ENCODE measurements around the gene CWC27. TPM values are rescaled to one million over a fixed set of nuclear protein-coding genes. Genes with fewer than 3 reads are reported as not detected.

Gene CWC27
- total RNA-seq, 2 experiments from 2014 or later = 33.6 to 39.7 TPM

DNA sequence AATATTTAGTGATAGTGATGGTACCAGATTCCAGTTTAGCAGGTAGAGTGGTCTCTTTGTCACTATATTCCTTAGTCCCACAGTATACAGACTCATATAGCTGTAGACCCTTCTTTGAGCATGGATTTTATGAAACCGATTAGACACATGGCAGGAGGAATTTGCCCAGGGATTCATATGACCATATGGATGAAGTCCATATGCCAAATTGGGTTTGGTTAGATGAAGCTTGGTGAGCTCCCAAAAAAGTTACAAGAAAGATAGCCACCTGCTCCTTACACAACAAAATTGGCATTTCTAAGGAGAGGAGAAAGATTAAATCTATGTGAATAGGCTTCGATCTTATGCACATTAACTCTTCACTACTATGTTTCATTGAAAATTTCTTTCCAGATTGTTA, 211.4 kb downstream of the CWC27 start:
- Mint-ChIP-seq H3K36me3 (peaks cover 14% of the 10 kb centered on the region), H3K27me3 (no peaks in the 10 kb centered on the region), H3K4me1 (peaks cover 2% of the 10 kb centered on the region), H3K9me3 (no peaks in the 10 kb centered on the region), H3K4me3 (no peak overlapping the region), H3K27ac (no peak overlapping the region)
- no peak for DNase-seq

DNA sequence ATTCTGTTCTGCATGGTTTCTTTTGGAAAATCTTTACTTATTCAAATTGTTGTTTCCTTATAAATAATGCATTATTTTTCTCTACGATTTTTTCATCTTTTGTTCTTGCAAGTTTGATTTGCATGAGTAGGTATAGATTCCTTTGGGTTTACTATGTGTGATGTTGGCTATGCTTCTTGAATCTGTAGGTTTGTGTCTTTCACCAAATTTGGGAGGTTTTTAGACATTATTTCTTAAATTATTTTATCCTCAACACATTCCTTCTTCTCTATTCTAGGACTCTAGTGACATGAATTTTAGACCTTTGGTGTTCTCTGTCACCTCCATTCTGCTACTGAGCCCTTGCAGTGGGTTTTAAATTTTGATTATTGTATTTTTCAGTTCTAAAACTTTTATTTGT, 219.0 kb downstream of the CWC27 start:
- no peaks in the 10 kb centered on the region for H3K27me3 Mint-ChIP-seq
- H3K9me3 Mint-ChIP-seq = peaks cover 5% of the 10 kb centered on the region
- H3K4me3 Mint-ChIP-seq = no peak overlapping the region
- DNase-seq = no peak
- no peak overlapping the region for H3K27ac Mint-ChIP-seq
- H3K36me3 Mint-ChIP-seq = peaks cover 37% of the 10 kb centered on the region
- peaks cover 4% of the 10 kb centered on the region for H3K4me1 Mint-ChIP-seq

DNA sequence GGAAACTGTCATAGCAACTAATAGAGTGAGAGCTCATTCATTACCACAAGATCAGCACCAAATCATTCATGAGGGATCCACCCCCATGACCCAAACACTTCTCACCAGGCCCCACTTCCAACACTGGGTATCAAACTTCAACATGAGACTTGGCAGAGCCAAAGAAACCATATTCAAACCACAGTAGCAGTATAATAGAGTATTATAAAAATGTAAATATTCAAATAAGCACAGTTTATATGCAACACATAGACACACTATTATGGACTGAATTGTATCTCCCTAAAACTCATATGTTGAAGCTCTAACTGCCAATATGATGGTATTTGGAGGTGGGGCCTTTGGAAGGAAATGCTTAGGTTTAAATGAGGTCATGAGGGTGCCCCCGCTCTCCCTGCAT, 240.5 kb downstream of the CWC27 start:
- Mint-ChIP-seq H3K27ac (no peak overlapping the region), H3K4me3 (no peak overlapping the region), H3K4me1 (no peaks in the 10 kb centered on the region), H3K9me3 (no peaks in the 10 kb centered on the region), H3K27me3 (no peaks in the 10 kb centered on the region), H3K36me3 (peaks cover 9% of the 10 kb centered on the region)
- no peak for DNase-seq

DNA sequence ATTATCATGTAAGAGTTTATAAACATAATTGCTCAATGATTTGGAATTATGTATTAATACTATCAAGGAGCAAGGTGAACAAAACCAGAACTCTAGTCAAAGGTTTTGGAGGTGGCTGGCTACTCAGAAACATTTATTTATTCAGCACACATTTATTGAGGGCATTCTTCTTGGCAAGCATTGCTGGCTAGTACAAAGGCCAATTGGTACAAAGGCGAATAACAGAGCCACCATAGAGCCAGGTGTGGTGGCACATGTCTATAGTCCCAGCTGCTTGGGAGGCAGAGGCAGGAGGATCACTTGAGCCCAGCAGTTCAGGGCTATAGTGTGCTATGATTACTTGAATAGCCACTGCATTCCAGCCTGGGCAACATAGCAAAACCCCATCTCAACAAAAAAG, 242.1 kb downstream of the CWC27 start:
- Mint-ChIP-seq H3K27me3 (no peaks in the 10 kb centered on the region), H3K4me1 (no peaks in the 10 kb centered on the region), H3K27ac (no peak overlapping the region), H3K36me3 (peaks cover 6% of the 10 kb centered on the region), H3K9me3 (no peaks in the 10 kb centered on the region), H3K4me3 (no peak overlapping the region)
- no peak for DNase-seq

DNA sequence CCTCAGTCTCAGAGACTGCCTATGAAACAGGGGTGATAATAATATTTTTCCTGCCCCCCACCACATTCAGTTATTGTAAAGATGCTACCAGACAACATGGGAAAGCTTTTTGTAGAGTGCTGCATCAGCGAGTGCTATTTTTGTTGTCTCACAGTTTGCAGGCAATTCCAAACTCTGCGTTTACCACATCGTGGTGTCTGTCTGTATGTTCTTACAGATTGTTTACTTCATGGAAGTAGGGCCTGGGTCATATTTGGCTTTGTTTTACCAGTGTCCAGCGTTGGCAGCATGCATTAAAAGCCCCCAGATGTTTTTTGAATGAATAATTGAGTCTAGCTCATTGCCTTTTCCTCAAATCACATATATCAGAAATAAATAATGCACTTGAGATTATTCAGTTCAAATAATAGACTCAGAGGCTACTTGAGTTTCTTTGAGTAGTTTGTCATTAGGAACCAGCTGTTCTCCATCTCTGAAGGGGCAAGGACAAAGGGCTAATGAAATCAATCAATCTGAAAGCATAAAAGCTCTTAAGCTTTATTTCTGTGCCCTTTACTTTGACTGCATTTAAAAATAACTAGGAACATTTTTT, 243.7 kb downstream of the CWC27 start:
- Mint-ChIP-seq H3K36me3 (peaks cover 2% of the 10 kb centered on the region), H3K27me3 (no peaks in the 10 kb centered on the region), H3K4me1 (no peaks in the 10 kb centered on the region), H3K27ac (no peak overlapping the region), H3K4me3 (no peak overlapping the region), H3K9me3 (no peaks in the 10 kb centered on the region)
- DNase-seq = no peak

DNA sequence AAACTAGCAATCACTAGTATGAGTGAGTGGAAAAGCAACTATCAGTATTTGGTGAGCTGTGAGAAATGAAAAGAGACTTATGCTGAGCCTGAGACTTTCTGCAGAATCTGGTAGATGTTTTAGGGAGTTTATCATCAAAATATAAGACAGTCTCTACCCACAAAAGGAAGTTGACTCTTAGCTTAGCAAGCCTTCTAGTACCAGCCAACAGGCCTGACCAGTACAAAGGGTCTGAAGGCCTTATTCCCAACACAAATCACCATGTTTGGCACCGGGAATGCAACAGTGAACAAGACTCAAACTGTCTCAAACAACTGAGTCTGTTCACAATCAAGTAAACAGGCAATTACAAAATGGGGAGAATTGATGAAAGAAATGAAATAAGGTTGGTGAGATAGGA, 244.4 kb downstream of the CWC27 start:
- DNase-seq = no peak
- Mint-ChIP-seq H3K36me3 (peaks cover 2% of the 10 kb centered on the region), H3K27ac (no peak overlapping the region), H3K27me3 (no peaks in the 10 kb centered on the region), H3K4me1 (no peaks in the 10 kb centered on the region), H3K4me3 (no peak overlapping the region), H3K9me3 (no peaks in the 10 kb centered on the region)

DNA sequence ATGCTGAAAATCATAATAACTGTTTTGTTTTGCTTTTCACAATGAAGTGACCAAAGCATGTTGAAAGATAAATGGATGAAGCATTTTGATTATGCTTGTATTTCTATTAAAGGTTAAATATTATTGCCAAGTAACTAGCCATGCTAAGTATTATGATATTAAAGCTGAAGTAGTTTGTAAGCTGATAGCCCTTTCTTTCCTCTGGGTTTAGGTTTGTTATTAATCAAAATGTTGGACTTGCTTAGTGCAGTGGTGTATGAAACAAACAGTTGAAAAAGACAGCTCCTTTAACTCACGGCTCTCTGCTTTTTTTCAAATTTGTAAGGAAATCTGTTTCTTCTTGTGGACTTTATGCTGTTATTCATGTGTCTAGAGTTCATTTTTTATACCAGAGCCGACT, 246.0 kb downstream of the CWC27 start:
- Mint-ChIP-seq H3K4me3 (no peak overlapping the region), H3K9me3 (no peaks in the 10 kb centered on the region), H3K36me3 (peaks cover 4% of the 10 kb centered on the region), H3K27me3 (no peaks in the 10 kb centered on the region), H3K4me1 (peaks cover 5% of the 10 kb centered on the region), H3K27ac (no peak overlapping the region)
- DNase-seq = no peak

DNA sequence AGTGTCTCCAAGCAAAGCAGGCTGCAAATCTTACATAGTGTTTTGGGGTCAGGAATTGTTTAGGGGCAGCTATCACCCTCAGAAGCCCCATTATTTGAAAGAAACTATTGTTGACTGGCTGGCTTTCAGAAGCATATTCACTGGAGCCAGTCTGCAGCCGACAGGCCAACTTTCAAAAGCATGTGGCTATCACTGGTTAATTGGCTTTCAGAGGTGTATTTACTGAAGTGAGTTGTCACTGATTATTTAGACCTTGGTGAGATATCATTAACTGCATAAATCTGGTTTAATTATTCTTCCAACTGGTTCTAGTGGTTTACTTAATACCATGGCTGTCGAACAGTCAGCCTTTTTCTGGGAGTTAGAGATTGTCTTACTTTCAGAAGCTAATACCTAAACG, 247.0 kb downstream of the CWC27 start:
- H3K4me1 Mint-ChIP-seq = peaks cover 13% of the 10 kb centered on the region
- DNase-seq = no peak
- peaks cover 2% of the 10 kb centered on the region for H3K36me3 Mint-ChIP-seq
- H3K9me3 Mint-ChIP-seq = no peaks in the 10 kb centered on the region
- H3K27ac Mint-ChIP-seq = no peak overlapping the region
- no peaks in the 10 kb centered on the region for H3K27me3 Mint-ChIP-seq
- H3K4me3 Mint-ChIP-seq = no peak overlapping the region

DNA sequence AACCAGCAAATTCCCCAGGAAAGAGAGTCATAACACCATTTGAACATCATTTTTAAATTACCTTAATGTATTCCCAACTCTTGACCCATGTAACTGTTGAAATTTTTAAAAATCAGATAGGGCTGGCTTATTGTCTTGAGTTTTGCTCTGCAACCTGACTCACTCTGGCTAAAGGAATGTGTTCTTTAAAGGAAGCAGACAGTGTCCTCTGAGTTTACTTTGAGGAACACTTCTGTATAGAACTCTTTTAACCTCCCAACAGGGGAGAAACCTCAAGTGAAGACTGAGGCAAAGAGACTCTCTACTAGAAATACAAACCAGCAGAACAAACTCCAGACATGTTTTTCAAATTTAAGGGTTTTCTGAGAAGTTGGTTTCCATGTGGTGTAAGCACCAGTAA, 248.9 kb downstream of the CWC27 start:
- H3K9me3 Mint-ChIP-seq = no peaks in the 10 kb centered on the region
- H3K27me3 Mint-ChIP-seq = no peaks in the 10 kb centered on the region
- DNase-seq = no peak
- H3K4me1 Mint-ChIP-seq = peaks cover 25% of the 10 kb centered on the region
- H3K36me3 Mint-ChIP-seq = peaks cover 2% of the 10 kb centered on the region
- H3K27ac Mint-ChIP-seq = no peak overlapping the region
- H3K4me3 Mint-ChIP-seq = no peak overlapping the region

DNA sequence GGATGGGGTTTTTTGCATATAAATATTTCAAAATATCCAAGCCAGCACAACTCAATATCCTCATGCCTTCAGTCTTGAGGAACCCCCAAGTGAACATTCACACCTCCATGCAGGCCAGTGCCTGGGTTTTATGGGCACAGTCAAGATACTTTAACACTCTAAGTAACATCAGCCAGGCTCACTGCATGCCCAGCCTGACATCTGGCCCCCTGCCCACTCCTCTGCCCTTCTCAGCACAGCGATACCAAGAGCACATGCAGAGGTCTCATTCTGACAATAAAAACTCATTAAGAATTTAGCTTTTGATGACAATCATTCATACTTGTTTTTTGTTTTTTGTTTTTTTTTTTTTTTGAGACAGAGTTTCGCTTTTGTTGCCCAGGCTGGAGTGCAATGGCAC, 250.0 kb downstream of the CWC27 start:
- no peaks in the 10 kb centered on the region for H3K27me3 Mint-ChIP-seq
- H3K27ac Mint-ChIP-seq = no peak overlapping the region
- no peak overlapping the region for H3K4me3 Mint-ChIP-seq
- peaks cover 2% of the 10 kb centered on the region for H3K36me3 Mint-ChIP-seq
- H3K4me1 Mint-ChIP-seq = peaks cover 25% of the 10 kb centered on the region
- H3K9me3 Mint-ChIP-seq = no peaks in the 10 kb centered on the region
- no peak for DNase-seq

DNA sequence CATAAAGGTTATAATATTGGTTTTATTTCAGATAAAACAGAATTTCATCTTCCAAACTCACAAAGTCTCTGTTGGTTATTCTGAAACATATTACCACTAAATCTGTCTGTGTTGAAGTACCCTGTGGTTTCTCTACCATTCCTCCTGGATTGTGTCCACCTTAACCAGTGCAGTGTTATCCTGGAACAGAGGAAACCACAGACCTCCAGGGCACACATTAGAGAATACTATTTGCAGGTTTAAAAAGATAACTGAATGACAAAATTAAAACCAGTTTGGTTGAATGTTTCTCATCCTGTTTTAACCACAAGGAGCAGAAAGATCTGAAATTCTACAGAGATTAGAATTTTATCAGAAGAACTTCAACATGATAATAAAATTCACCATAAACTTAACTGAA, 251.8 kb downstream of the CWC27 start:
- Mint-ChIP-seq H3K9me3 (no peaks in the 10 kb centered on the region), H3K4me1 (peaks cover 25% of the 10 kb centered on the region), H3K27me3 (no peaks in the 10 kb centered on the region), H3K27ac (no peak overlapping the region), H3K4me3 (no peak overlapping the region), H3K36me3 (peaks cover 2% of the 10 kb centered on the region)
- DNase-seq = no peak

DNA sequence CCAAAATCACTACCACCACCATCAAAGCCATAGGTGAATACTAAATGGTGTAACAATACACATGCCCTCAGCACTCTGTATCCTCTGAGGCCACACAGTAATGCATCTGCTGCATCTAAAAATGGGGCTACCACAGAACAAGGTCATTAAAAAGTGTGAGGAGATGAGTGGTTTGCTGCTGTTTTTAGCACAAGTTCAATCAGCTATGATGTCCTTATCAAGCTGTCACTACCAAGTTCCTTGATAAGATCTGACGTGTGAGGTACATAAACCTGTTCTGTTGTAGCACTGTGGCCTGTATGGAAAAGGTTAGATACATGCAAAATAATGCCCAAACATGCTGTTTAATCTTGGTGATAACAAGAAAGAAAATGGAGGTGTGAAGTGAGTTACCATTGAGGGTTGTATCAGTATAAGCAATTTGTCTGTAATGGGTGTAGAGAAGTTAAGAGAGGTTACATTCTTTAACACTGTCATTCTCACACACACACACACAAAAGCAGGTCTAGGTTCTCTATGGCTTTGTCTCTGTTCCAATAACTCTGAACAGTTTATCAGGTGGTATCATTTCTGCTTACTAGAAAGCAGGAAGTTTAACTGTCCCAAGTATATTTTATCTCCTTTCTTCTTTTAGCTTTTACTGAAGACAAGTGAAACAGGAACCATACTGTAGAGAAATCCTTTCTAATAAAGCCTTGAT, 252.9 kb downstream of the CWC27 start:
- Mint-ChIP-seq H3K9me3 (no peaks in the 10 kb centered on the region), H3K36me3 (peaks cover 2% of the 10 kb centered on the region), H3K27ac (no peak overlapping the region), H3K4me1 (peaks cover 25% of the 10 kb centered on the region), H3K4me3 (no peak overlapping the region), H3K27me3 (no peaks in the 10 kb centered on the region)
- DNase-seq = no peak

DNA sequence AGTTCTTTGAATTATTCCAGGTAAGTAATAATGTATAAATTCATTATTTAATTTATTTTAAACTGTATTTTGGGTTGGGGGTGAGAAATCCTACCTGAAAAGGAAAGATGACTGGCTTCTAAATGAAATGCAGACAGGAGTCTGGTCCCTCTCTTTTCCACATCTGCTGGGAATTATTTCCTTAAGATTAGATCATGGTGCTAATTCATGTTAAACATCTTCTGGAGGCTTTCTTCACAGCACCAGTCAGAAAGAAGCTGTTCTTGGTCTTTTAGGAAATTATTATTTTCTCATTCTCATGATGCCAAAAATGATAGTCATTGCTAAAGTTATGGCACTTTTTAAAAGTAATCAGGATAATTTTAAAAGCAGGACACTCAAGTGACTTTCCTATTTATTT, 254.2 kb downstream of the CWC27 start:
- Mint-ChIP-seq H3K4me1 (peaks cover 32% of the 10 kb centered on the region), H3K36me3 (peaks cover 4% of the 10 kb centered on the region), H3K27me3 (no peaks in the 10 kb centered on the region), H3K27ac (no peak overlapping the region), H3K4me3 (no peak overlapping the region), H3K9me3 (no peaks in the 10 kb centered on the region)
- no peak for DNase-seq

DNA sequence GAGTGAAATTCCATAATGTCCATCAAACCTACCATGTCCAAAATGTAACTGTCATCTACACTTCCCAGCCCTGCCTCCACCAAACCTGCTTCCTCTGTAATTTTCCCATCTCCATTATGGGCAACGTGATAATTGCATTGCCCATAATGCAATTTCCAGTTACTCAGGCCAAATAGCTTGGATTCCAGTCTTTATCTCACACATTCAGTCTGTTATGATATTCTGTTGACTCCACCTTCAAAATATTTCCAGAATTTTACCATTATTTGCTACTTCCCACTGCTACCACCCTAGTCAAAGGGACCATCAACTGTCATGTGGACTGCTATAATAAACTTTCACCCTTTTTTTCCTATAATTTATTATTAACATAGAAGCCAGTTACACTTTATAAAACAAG, 256.0 kb downstream of the CWC27 start:
- DNase-seq = no peak
- Mint-ChIP-seq H3K4me3 (no peak overlapping the region), H3K4me1 (peaks cover 28% of the 10 kb centered on the region), H3K36me3 (peaks cover 2% of the 10 kb centered on the region), H3K27me3 (no peaks in the 10 kb centered on the region), H3K9me3 (no peaks in the 10 kb centered on the region), H3K27ac (no peak overlapping the region)

DNA sequence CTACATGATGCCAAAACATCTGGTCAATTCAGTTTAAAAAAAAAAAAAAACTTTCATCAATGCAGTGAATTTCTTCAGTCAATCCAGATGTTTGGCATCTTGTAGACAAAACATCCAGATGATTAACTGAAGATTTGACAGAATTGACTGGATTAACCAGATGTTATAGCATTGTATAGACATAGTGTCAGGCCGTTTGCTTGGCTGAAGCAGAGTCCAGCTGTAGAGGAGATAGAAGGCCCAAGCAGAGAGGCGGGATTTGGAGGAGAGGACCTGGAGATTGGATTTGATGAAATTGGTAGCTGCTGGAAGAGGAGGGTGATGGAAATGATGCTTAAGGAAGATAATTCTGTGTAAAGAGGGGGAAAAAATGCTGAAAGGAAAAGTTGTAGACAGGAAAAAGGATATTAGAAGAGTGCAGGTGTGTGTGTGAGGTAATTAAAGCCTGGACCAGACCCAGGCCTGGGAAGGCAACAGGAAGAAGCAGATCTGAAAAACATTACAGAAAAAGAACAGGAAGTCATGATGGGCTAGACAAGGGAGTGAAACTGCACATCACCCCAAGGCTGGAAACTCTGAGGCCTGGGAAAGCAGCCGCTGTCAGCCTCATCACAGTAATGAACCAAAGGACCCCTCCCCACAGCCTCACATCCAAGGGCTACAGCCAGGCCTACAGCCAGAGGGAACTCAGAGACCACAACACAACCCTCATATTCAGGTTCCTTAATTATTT, 258.3 kb downstream of the CWC27 start:
- H3K4me1 Mint-ChIP-seq = peaks cover 9% of the 10 kb centered on the region
- peaks cover 2% of the 10 kb centered on the region for H3K36me3 Mint-ChIP-seq
- DNase-seq = no peak
- no peaks in the 10 kb centered on the region for H3K27me3 Mint-ChIP-seq
- H3K4me3 Mint-ChIP-seq = no peak overlapping the region
- H3K9me3 Mint-ChIP-seq = no peaks in the 10 kb centered on the region
- peak overlapping the region; percentile 43 for H3K27ac Mint-ChIP-seq

DNA sequence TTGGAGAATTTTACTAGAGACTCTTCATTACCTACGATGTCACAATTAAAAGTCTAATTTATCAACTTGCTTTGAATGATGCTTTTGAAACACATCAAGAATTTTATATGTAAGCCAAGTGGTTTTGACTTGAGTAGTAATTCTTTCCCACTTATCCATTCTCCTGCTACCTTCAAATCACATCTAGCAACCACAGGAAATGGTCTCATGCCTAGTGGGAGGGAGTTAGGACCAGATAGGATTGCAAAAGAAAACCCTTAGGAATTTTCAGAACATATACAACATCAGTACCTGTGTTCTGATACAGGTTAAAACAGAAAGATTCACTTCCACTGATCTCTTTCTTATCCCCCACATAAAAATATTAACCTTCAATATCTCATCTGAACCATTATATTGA, 260.4 kb downstream of the CWC27 start:
- Mint-ChIP-seq H3K4me1 (peaks cover 7% of the 10 kb centered on the region), H3K27me3 (no peaks in the 10 kb centered on the region), H3K36me3 (peaks cover 2% of the 10 kb centered on the region), H3K27ac (no peak overlapping the region), H3K4me3 (no peak overlapping the region), H3K9me3 (no peaks in the 10 kb centered on the region)
- no peak for DNase-seq

All from activated naive CD8-positive, alpha-beta T cell treated with anti-CD3 and anti-CD28 coated beads for 36 hours (primary cell).